GM19351 (cell line): Measurements from ENCODE around the gene DHPS.
"Not testable (repeated sequence)": the region's sequence is repeated elsewhere in the genome, so short reads cannot be mapped to it uniquely, and the experiment has no call there.

Experiments used
- ATAC-seq: cut with Tn5 transposase; IDR thresholded peaks from one replicate; pipeline ENCODE4 v1.9.1; 2021; ENCODE audit warnings: mild to moderate bottlenecking, moderate library complexity; ENCODE audit not compliant: unreplicated experiment

DHPS gene

DNA sequence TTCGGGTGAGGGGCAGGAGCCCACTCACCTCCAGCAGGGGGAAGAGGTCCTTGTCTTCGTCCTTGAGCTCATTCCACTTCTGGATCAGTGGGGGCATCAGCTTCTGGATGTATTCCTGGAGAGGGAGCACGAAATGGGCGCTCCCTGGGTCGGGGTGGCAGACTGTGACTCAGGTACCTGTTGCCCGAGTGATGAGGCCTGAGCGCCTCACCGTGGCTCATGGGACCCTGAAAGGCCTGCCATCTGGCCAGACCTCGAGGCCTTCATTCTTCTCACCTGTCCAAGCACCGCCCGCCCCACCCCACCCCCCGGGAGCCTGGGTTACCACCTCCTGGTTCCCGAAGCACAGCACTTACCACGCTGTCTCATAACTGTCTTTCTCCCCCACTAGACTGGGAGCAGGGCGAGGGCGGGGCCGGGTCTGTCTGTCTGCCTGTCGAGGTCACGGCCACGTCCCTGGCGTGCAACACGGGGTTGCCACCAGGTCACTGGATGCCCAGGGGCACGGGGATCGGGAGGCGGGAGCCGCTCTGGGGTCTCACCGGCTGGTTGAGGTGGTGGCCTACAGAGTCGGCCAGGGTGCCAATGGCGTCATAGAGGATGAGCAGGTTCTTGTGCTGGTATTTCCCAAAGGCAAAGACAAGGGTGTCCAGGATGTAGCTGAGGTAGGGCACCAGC is 24.1 kb upstream of the DHPS start:
- ATAC-seq = no peak

- no peak for ATAC-seq
Measured at GRCh38 chr19:12705169-12705568, 23.5 kb upstream of the DHPS start.

GRCh38 chr19:12703046-12703445 is 21.4 kb upstream of the DHPS start:
- ATAC-seq = no peak

DNA sequence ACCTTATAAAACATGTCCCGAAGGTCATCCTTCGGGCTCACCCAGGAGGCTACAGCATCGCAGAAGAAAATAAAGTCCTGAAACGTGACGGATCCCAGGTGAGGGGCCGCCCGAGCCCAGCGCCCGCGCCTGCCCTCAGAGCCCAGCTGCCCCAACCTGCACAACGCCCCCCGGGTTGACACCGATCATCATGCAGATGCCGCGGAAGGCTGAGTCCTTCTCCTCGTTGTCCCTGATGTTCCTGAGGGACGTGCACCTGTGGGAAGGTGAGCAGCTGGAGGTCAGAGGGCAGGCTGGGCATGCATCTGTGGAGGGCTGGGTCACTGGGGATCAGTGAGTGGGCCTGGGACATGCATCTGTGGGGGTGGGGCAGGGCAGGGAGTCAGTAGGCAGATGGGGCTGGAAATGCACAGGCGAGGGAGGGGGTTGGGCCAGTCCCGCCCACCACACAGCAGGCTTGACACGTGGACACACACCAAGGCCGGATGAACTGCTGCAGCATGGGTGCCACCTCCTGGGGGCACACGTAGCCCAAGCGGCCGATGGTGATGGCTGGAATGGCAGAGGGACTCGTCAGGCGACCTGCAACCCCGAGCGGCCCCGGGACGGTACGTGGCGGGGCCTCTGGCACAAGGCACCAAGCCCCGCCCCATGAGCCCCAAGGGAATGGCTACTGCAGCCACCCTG is 20.1 kb upstream of the DHPS start:
- no peak for ATAC-seq

DNA sequence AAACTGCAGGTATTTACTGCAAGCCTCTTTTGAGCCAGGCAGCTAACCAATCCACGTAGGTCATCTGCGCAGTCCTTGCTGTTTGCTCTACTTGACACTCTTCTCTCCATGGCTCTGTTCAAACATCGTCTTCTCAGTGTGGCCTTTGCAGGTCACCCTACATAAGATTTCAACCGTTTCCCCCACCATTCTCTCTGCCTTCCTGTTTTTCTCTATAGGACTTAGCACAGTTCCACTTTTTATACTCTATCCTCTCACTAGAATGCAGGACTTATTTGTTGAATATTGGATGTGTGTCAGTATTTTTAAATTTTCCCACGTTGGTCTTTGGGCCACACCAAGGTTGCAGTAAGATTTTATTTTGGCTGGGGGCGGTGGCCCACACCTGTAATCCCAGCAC is 16.5 kb upstream of the DHPS start:
- no peak for ATAC-seq

GRCh38 chr19:12697425-12697824 is 15.7 kb upstream of the DHPS start:
- ATAC-seq = not testable (repeated sequence)

- ATAC-seq = peak; percentile 70
Measured at GRCh38 chr19:12696366-12697335, 15.0 kb upstream of the DHPS start, which contains the start of gene FBXW9. TSS of gene FBXW9 (minus strand) at chr19:12696631. CDS start at chr19:12696581, 50 bp downstream.

GRCh38 chr19:12695997-12696365 is 14.3 kb upstream of the DHPS start:
- ATAC-seq = peak; percentile 7

DNA sequence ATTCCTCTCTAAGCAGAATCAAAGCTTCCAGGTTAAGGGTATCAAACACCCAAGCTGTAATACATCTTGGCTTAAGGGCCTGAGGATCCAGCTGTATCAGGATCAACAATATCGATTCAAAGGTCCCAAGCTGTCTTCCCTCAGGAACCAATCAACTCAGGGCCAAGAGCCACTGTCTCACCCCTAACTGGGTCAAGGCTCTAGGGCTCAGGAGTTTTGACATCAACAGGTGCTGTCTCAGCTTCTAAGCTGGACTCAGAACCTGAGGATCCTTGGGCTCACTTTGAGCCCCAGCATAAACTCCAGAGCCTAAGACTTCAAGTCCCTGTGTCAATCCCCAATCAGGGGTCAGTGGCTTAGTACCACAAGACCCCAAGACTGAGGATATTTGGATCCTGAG is 13.8 kb upstream of the DHPS start:
- ATAC-seq = no peak

GRCh38 chr19:12695096-12695495 is 13.4 kb upstream of the DHPS start:
- no peak for ATAC-seq

GRCh38 chr19:12694641-12695040 is 13.0 kb upstream of the DHPS start:
- ATAC-seq = no peak

GRCh38 chr19:12692960-12693359 is 11.3 kb upstream of the DHPS start:
- ATAC-seq = no peak

GRCh38 chr19:12689581-12690216 is 8.0 kb upstream of the DHPS start:
- no peak for ATAC-seq

- ATAC-seq = no peak
Measured at GRCh38 chr19:12689012-12689411, 7.3 kb upstream of the DHPS start.

- ATAC-seq = no peak
Measured at GRCh38 chr19:12687496-12688196, 6.0 kb upstream of the DHPS start, which contains the start of gene GNG14. TSS of gene GNG14 (plus strand) at chr19:12687998. CDS start at chr19:12688049, 51 bp downstream.

DNA sequence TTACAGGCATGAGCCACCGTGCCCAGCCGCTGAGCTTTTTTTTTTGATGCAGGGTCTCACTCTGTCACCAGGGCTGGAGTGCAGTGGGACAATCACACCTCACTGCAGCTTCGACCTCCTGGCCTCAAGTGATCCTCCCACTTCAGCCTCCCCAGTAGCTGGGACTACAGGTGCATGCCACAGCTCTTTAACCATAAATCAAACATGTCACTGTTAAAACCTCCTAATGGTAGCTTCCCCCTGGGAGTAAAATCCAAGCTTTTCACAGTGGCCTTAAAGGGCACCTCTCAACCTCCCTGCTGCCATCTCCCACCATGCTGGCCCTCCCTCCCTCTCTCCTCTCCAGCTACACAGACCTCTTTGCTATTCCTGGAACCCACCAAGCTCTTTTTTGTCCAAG is 4.2 kb upstream of the DHPS start:
- no peak for ATAC-seq

DNA sequence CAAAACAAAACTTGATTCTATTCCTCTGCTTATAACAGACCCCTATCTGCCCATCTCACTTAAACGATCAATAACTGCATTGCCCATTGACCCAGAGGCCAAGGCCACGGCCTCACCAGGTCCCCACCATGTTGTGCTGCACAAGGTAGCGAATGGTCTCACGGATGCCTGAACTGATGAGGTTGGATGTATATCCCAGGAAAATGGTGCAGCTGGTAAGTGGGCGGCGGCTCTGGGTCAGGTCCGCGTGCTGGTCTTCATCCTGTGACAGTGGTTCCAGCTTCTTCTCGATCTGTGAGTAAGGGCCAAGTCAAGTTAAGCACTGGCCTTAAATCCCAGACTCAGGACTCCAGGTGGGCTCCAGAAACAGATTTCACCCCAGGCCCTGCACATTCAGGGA is 1.6 kb downstream of the DHPS start:
- no peak for ATAC-seq

- not testable (repeated sequence) for ATAC-seq
Measured at GRCh38 chr19:12678039-12678438, 3.6 kb downstream of the DHPS start.

- no peak for ATAC-seq
Measured at GRCh38 chr19:12676928-12677327, 4.8 kb downstream of the DHPS start.

DNA sequence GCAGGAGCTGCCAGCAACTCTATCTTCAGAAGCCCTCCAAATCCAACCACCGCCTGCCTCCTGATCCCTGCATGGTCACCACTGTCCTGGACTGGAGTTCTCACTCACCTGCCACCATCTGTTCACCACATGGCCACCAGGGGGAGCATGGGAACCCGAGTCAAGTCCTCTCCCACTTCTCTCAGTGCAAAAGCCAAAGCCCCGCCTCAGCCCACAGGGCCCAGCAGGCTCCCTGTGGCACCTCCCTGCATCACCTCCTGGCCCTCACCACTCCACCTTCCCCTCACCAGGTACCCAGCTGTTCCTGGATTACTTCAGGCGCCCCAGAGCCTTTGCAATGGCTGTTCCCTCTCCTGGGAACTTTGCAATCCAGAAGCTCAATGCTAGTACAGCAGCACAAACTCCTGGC is 5.3 kb downstream of the DHPS start:
- no peak for ATAC-seq
